Measurements from ENCODE around the gene PINLYP. TPM values are rescaled to one million over a fixed set of nuclear protein-coding genes. Genes with fewer than 3 reads are reported as not detected.

Gene PINLYP
- total RNA-seq, 4 donors from 2014 or later, result 1.2 TPM; not detected in 3

- peaks cover 0 to 18% of the 10 kb centered on the region in 2 donors for H3K36me3 ChIP-seq
- ATAC-seq (no peak), DNase-seq (no peak)
- intact Hi-C loops (cut with DNase I; ENCODE audit: low total_unique reads) (no loop called here), in situ Hi-C loops (cut with MboI; ENCODE audit: low sequenced_read_pairs in 4 of 4) (no loop called here)
- H3K9me3 ChIP-seq, result no peaks in the 10 kb centered on the region
- H3K4me1 ChIP-seq, result peaks cover 6 to 12% of the 10 kb centered on the region in 2 donors
- TF ChIP-seq CTCF (IDR thresholded peaks at IDR 0.05 in 4 of 5, conservative IDR thresholded peaks at IDR 0.05 in 1 of 5), result no peak
- TF ChIP-seq POLR2A (IDR thresholded peaks at IDR 0.05), result no peak
- no peak overlapping the region for H3K4me3 ChIP-seq
- H3K27ac ChIP-seq, result no peak overlapping the region
- H3K27me3 ChIP-seq, result no peaks in the 10 kb centered on the region
These were observed 11.7 kb upstream of the PINLYP start for GRCh38 chr19:43563816-43564457.

GRCh38 chr19:43564800-43565199 is 10.8 kb upstream of the PINLYP start:
- Histone ChIP-seq H3K4me1 (peaks cover 6 to 12% of the 10 kb centered on the region in 2 donors), H3K27me3 (no peaks in the 10 kb centered on the region), H3K27ac (no peak overlapping the region), H3K36me3 (peaks cover 0 to 15% of the 10 kb centered on the region in 2 donors), H3K4me3 (no peak overlapping the region), H3K9me3 (no peaks in the 10 kb centered on the region)
- DNase-seq (no peak), ATAC-seq (no peak)
- intact Hi-C loops (cut with DNase I; ENCODE audit: low total_unique reads) (no loop called here), in situ Hi-C loops (cut with MboI; ENCODE audit: low sequenced_read_pairs in 4 of 4) (no loop called here)
- no peak for TF ChIP-seq POLR2A (IDR thresholded peaks at IDR 0.05)
- TF ChIP-seq CTCF (IDR thresholded peaks at IDR 0.05 in 4 of 5, conservative IDR thresholded peaks at IDR 0.05 in 1 of 5), result no peak

- DNase-seq (no peak), ATAC-seq (no peak)
- no peak overlapping the region for H3K4me3 ChIP-seq
- intact Hi-C loops (cut with DNase I; ENCODE audit: low total_unique reads), result loop anchor here (5.0 kb wide), 1 partner anchor 48 kb away; the partner anchor contains the start of gene ZNF428
- H3K9me3 ChIP-seq, result no peaks in the 10 kb centered on the region
- H3K36me3 ChIP-seq, result peaks cover 0 to 8% of the 10 kb centered on the region in 2 donors
- H3K27ac ChIP-seq, result no peak overlapping the region
- no peak for TF ChIP-seq CTCF (IDR thresholded peaks at IDR 0.05 in 4 of 5, conservative IDR thresholded peaks at IDR 0.05 in 1 of 5)
- no peak for TF ChIP-seq POLR2A (IDR thresholded peaks at IDR 0.05)
- in situ Hi-C loops (cut with MboI; ENCODE audit: low sequenced_read_pairs in 4 of 4), result no loop called here
- no peaks in the 10 kb centered on the region for H3K27me3 ChIP-seq
- H3K4me1 ChIP-seq, result peaks cover 4 to 8% of the 10 kb centered on the region in 2 donors
These were observed 5.9 kb upstream of the PINLYP start for GRCh38 chr19:43569657-43570056.

- intact Hi-C loops (cut with DNase I; ENCODE audit: low total_unique reads), result loop anchor here (5.0 kb wide), 1 partner anchor 47 kb away; the partner anchor contains the start of gene ZNF428
- in situ Hi-C loops (cut with MboI; ENCODE audit: low sequenced_read_pairs in 4 of 4), result no loop called here
- no peak for ATAC-seq
These were observed 5.3 kb upstream of the PINLYP start for GRCh38 chr19:43570174-43570791.

More at GRCh38 chr19:43570174-43570791, 5.3 kb upstream of the PINLYP start:
- H3K9me3 ChIP-seq, result no peaks in the 10 kb centered on the region
- TF ChIP-seq CTCF (IDR thresholded peaks at IDR 0.05 in 4 of 5, conservative IDR thresholded peaks at IDR 0.05 in 1 of 5) (no peak), POLR2A (IDR thresholded peaks at IDR 0.05) (no peak)
- H3K27ac ChIP-seq, result no peak overlapping the region
- no peak overlapping the region for H3K4me3 ChIP-seq
- no peaks in the 10 kb centered on the region for H3K27me3 ChIP-seq
- no peak for DNase-seq
- H3K36me3 ChIP-seq, result peaks cover 0 to 8% of the 10 kb centered on the region in 2 donors
- peaks cover 7 to 13% of the 10 kb centered on the region in 2 donors for H3K4me1 ChIP-seq
